Glomerular visceral epithelial cell (primary cell): ENCODE data around the gene SARDH.
"Not testable (repeated sequence)": the region's sequence is repeated elsewhere in the genome, so short reads cannot be mapped to it uniquely, and the experiment has no call there.

Experiments
- DNase-seq: peaks from one replicate; pipeline ENCODE4 v3.0.0-alpha.2; 2016; ENCODE audit errors: extremely low spot score

Gene SARDH

DNA sequence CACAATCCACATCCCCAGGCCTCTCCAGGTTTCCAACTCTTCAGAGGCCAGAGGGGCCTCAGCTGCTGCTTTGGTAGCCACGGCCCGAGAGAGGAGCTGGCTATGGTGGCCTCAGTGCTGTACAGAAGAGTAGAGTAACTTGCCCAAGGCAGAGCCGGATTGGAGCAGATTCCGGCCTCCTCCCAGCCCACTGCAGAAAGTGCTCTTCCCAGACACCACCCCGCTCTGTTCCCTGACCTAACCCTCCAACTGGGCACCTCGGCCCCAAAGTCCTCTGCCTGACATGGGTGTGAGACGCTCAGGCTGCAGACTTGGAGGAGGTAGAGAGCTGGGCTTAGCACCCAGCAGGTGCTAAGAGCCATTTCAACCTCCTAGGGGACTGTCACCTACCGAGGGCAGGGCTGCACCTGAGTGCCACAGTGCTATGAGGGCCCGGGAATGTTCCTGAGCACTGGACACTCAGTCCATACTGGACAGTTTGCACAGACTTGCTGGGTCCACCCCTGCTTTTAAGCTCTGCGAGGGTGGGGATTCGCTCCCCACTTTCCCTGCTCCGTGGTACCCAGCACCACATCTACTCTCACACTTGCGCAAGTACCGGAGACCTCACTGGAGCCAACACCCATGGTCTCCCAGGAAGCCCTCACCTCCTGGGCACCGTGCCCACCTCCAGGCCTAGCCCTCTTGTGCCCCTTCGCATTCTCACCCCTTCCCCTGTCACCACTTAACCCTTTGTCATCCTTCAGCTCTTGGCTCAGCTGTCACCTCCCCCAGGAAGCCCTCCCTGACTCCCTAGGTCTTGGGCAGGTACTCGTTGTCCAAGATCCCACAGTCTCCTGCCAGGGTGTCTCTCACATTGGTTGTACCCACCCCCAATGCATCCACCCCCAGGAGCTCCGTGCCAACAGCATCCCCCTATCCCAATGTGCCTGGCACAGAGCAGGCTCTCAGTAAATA lies 52.2 kb downstream of the SARDH start:
- DNase-seq = no peak

DNA sequence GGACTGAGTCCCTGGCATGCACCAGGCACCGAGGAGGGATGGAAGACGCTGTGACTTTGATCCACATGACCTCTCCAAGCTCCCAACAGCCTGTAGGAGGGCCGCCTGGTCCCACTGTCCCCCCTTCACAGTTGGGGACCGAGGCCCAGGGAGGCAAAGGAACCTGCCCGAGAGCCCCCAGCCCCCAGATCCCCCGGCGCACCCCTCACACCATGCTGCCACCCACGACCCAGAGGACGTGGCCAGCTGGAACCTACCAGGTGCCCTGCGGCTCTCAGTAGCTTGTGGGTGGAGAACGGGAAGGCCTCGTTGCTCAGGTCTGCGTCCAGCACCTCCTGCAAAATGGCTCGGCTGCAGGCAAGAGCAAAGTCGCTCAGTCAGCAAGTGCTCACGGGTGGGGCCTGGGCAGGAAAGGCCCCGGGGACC lies 53.2 kb downstream of the SARDH start:
- DNase-seq = no peak

- DNase-seq = no peak
Observed at GRCh38 chr9:133684121-133684935, 53.8 kb downstream of the SARDH start.

DNA sequence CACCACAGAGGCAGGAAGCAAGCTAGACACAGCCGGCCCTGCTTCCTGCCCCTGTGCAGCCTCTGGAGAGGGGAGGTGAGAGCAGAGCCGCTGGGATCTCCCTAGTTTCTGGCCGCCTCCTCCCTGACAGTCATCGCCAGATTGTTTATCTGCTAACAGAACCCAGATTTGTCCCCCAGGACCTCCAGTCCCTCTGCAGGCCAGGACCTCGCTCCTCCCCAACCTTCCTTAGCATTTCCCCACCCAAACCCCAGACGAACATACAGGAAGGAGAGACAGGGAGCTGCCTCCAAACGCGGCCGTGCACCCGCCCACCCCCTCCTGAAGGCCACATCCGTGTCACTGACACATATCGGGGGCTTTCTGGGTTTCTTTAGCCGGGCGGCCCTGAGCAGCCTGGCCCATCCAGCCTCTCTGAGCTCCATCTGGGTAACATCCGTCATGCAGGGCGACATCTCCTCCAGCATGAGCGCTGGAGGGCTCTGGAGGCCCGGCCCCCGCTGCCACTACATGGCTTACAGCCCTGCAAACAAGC lies 54.5 kb downstream of the SARDH start:
- no peak for DNase-seq

DNA sequence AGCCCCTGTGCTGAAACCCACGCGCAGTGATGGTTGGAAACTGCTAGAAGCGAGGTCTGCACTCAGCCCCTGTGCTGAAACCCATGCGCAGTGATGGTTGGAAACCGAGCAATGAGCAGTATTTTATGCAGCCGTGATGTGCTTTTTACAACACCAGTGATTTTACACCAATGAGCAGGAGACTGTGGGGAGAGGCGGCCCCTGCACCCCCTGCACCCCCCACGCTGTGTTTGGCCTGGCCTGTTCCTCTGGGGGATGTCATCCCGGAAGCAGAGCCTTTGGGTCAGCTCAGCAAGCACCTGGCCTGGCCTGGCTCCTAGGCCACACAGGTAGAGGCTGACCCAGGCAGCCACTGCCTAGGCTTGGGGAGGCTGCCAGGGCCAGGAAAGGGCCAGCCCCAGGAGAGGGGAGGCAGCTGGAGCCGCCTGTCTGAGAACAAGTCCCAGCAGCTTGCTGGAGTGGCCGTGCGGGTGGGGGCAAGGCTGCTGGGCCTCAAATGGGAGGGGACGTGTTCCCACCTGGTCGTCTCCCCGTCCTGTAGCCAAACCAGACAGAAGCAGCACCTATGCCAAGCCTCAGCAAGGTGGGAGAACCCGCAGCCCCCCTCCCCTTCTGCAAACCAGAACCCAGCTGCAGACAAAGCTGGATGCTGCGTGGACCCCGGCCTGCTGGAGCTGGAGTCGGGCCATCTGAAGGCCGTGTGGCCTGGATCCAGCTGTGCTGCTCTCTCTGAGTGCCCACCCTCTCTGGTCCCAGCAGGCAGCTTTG lies 55.1 kb downstream of the SARDH start:
- DNase-seq = no peak

- DNase-seq = no peak
Observed at GRCh38 chr9:133681658-133682306, 56.4 kb downstream of the SARDH start.

DNA sequence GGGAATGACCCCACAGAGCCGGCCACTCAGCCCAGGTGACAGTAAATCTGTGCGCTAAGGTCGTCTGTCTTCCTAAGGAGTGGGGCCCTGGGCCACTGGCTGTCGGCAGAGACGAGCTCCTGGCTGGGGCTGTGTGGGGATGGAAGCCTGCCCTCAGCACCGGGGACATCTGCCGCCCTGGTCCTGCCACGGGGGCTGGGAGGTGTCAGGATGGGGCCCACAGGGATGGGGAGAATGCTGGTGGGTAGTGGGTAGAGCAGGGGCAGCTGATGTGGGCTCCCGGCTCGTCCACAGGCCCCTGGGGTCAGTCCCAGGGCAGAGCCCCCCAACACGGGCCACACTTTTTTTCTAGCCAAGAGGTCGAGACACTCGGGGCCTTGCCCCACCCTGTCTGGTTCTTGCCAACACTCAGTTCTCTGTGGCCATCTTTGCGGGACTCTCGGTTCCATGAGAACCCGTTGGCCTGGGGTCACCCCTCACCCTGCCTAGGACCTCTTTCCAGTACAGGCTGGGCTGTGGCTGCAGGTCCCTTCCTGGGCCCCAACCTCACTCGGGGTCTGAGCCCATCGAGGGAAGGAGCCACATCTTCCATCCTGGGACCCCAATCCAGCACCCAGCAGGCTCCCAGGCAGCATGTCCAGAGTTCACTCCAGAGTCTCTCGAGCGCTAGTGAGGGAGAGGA lies 57.0 kb downstream of the SARDH start:
- no peak for DNase-seq

DNA sequence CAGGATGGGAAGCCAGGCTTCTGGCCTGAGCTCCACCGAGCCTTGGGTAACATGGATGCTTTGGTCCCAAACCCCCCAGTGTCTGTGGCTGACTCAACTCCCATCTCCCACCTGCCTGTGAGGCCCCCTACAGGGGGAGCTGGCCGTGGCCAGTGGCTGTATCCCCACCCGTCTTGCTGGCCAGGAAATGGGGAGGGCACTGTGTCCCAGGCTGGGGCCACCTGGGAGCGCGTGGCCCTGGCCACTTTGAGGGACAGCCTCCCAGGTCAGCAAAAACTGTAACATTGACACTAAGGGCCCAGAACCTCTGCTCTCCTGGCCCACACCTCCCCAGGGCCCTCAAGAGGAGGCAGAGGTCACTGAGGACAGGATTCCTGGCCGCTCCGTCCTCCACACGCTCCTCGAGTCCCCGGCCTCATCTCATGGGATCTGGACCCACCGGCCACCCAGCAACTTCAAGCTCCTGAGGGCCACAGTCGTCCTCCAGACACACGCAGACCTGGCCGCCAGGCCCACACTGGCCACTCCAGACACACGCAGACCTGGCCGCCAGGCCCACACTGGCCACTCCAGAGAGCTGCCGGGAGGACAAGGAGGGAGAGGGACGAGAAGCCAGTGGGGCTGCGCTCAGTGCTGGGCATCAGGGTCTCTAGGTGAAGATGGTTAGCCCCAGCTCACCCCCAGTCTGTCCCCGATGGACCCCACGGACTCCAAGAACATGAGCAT lies 57.7 kb downstream of the SARDH start:
- DNase-seq = no peak

DNA sequence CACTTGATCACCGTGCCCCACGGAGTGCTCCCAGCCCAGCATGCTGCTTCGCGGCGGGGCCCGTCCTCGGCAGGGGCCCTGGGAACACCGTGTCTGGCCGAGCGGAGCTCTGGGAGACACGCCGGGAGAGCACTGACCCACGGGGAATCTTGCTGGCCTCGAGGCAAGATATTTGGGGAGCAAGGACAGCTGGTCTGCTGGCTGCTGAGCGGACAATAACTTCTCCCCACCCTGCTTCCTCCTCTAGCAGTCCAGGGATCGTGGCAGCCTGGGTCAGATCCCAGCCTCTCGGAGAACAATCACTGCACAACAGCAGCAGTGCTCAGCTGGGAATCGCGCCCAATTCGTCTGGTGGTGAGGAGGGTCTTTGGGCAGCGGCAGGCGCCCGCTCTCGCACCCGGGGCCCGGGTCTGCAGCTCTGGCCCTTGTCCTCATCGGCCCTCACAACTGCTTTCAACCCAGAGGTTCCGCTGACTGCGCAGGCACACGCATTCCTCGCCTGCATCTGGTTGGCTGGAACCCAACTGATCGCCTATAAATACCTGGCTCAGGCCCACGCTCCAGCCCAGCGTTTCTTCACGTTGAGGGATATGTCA lies 58.6 kb downstream of the SARDH start:
- DNase-seq = no peak

DNA sequence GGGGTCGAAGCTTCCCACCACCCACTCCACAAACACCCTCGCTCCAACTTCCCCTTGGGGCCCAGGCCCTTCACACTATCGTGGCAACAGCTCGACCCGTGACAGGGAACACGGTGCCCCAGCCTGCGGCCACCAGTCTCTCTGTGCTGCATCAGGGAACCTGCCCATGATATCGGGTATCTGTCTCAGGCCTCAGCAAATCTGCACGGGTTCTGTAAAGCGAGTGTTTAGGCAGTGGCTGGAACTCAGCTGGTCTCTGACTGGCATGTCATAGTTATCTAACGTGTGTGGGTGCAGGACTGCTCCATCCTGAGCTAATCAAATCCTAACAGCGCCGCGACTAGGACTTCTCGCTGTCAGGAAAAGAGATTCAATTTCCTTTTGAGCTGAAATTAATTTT lies 59.1 kb downstream of the SARDH start:
- no peak for DNase-seq

- DNase-seq = no peak
Observed at GRCh38 chr9:133677126-133678010, 60.8 kb downstream of the SARDH start.

DNA sequence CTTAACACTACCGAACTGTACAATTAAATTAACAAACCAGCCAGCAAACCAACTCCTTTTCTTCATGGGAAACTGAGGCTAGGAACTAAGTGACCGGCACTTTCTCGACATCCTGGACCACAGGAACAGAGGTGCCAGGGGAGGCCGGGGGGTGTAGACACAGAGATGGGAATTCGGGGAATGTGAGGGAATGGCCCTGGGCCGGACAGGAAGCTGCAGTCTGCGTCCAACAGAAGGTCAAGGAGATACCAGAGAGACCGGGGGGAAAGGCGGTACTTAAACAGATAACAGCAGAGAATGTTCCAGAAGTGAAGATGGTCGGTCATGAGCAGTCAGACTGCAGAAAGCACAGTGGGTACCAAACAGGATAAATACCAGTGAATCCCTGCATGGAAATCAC lies 61.7 kb downstream of the SARDH start:
- DNase-seq = no peak

GRCh38 chr9:133675796-133676195 lies 62.4 kb downstream of the SARDH start:
- not testable (repeated sequence) for DNase-seq

DNA sequence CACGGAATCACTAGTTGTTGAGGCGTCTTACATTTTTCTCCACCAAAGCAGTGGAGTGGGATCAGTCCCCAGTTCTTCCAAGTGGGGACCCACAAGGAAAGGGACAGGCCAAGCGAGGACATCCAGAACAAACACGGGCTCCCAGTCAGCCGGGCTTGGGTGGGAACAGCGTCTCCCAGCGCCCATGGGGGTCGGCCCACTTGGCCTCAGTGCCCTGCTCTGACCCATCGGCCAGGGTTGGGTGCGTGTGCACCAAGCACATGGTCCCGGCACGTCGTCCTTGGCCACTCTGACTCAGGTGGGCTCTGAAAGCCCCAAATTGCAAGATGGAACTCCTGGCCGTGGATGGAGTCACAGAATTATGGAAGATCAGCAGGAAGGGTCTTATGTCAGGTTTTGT lies 64.1 kb downstream of the SARDH start:
- no peak for DNase-seq

DNA sequence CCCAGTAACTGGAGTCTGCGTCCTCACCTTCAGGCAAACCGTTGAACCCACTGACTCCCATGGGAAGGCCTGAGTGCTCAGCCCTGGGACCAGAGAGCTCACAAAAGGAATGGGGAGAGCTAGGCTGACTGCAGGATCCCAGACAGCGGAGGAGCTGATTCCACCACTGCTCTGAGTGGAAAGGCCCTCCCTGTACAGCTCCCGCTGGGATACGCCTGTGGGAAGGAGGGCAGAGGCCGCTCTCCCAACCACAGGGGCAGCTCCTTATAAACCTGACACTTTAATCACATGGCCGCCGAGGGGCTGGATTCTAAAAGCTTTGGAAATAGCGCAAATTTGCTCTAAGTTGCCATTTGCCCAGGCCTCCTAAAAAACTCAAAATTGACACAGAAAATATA lies 64.9 kb downstream of the SARDH start:
- no peak for DNase-seq

DNA sequence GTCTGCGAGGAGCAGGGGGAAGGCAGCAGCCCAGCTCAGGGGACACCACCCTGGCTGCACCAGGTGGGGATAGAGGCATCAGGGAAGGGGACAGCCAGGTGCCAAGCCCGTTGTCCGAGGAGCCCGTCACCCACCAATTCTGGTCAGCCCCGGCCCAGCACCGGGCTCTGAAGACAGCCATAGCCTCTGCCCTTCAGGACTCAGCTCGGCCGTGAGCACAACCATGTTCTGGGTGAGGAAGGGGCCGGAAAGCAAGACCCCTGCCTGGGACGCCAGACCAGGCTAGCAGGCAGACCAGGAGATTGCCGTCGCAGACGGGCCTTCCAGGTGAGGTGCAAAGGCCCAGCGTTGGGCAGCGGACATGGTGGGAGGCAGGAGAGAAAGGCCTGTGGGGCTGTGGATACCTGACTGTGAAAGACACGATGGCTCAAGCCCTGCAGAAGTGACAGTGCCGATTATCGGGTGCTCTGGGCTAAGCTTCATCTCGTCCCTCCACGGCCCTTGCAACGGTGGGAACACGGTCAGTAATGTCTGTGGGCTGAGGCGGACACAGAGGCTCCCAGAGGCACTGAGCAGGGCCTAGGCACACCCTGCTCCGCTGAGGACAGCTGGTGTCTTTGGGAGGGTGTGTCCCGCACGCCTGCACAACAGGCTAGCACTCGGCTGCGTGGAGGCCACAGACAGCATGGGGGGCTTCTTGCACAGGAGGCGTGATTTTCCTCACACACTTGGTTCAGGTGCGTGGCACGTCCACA lies 65.5 kb downstream of the SARDH start:
- DNase-seq = no peak

GRCh38 chr9:133671371-133671770 lies 66.8 kb downstream of the SARDH start:
- no peak for DNase-seq

DNA sequence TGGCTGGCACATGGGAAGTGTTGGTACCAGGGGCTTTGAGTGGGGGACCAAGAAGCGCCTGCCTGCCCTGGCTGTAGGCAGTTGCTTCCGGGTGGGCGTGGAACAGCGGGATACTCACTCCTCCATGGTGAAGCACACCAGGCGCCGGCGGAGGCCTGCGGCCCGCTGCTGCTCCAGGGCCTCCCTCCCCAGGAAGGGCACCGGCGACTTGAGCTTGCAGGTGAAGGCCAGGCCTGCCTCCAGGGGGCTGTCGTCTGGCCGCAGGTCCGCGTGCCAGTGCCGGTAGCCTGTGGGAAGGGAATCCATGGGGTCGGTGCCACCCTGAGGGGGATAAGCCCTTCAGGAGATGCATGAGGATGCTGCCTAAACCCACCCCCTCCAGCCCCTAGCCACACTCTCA lies 67.7 kb downstream of the SARDH start:
- DNase-seq = no peak
